Left ventricle myocardium superior (tissue), 1 donor: ENCODE data around the gene TAC3. TPM values are rescaled to one million over a fixed set of nuclear protein-coding genes. Genes with fewer than 3 reads are reported as not detected.
"Not testable (repeated sequence)": the region's sequence is repeated elsewhere in the genome, so short reads cannot be mapped to it uniquely, and the experiment has no call there.

Source experiments
- ATAC-seq: fragments of 200-7000 bp; cut with Tn5 transposase; one replicate; pipeline ENCODE4 v1.9.1; 2020; ENCODE audit warnings: mild to moderate bottlenecking, moderate library complexity
- DNase-seq: peaks from one replicate; pipeline ENCODE4 v3.0.0-alpha.2; 2020
- intact Hi-C: fragments of 100-400 bp; cut with micrococcal nuclease; formaldehyde crosslinking; loops from one replicate; pipeline ENCODE4 v1.11.0; 2022
- total RNA-seq: library from RNA; stranded (reverse); fragmentation: NEBNext Ultra II Directional; extraction: Animal tissue kit (Norgen Biotek cat#: 25700); gene quantifications from one replicate; pipeline ENCODE4 v1.2.1, GENCODE V29; 2021
- donor health status: DM: no; HTN: yes; CAD: no; lungs with severe emphysema.

TAC3 gene
- total RNA-seq, 1 donor from 2014 or later = not detected

DNA sequence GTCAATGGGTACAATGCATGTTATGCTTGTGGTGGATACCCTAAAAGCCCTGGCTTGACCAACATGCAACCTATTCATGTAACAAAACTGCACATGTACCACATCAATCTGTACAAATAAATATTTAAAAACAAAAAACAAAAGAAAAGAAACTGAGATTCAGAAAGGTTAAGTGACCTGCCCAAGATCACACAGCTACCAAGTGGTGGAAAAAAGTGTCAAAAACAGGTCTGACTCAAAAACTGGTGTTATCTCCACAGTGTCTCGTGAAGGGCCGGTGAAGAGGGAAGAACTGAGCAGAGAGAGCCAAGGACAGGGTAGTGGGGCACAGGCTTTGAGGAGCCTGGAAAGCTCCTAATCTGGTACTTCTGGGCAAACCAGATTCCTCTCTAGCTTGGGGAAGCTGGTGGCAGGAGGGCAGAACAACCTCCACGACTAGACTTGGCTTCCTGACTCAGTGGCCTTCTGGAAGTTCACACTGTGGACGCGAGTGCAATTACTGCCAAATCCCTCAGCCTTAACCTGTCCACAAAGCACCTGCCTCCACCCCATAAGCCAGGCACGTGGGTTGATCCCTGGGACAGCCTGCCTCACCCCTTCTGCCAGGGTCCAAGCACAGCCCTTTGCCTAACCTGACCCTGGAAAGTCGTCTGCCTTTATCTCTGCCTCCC lies 25.5 kb downstream of the TAC3 start:
- intact Hi-C loops = no loop called here
- no peak for ATAC-seq

DNA sequence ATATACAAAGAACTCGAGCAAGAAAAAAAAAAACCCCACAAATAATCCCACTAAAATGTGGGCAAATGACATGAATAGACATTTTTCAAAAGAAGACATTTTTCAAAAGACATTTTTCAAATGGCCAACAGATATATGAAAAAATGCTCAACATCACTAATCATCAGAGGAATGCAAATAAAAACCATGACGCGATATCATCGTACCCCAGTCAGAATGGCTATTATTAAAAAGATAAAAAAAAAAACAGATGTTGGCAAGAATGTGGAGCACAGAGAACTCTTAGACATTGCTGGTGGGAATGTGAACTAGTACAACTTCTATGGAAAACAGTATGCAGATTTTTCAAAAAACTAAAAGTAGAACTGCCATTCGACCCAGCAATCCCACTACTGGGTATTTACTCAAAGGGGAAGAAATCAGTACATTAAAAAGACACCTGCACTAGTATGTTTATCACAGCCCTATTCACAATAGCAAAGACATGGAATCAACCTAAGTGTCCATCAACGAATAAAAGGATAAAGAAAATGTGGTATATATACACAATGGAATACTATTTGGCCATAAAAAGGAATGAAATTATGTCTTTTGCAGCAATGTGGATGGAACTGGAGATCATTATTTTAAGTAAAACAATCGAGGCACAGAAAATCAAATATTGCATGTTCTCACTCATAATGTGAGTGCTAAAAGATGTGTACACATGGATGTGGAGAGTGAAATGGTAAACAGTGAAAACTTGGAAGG lies 26.3 kb downstream of the TAC3 start:
- ATAC-seq (no peak), DNase-seq (no peak)
- intact Hi-C loops = no loop called here

More for the DNA sequence above, 25.5 kb downstream of the TAC3 start:
- no peak for DNase-seq

DNA sequence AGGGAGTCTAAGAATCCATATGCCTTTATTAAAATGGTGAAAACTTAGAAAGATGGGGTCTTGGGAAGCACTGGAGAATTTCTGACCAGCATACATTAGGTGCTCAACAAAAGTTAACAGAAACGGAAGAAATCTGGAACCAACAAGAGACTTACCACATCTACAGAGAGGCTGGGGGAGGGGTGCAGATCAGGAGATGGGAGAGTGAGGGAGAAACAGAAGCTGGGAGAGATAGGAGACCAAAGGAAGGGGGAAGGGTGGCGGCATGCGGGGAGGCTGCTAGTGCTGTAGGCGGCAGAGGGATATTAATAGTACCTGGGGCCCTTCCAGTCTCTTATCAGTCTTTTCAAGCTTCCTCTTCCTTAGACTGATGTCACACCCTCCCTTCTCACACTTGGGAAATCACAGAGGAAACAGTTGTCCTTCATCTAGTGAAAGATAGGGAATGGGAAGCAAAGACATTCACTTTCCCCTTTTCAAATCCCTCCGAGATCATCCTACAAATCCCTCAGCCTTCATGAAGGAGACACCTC lies 28.1 kb downstream of the TAC3 start:
- ATAC-seq = peak; percentile 86
- intact Hi-C loops = no loop called here
- no peak for DNase-seq

DNA sequence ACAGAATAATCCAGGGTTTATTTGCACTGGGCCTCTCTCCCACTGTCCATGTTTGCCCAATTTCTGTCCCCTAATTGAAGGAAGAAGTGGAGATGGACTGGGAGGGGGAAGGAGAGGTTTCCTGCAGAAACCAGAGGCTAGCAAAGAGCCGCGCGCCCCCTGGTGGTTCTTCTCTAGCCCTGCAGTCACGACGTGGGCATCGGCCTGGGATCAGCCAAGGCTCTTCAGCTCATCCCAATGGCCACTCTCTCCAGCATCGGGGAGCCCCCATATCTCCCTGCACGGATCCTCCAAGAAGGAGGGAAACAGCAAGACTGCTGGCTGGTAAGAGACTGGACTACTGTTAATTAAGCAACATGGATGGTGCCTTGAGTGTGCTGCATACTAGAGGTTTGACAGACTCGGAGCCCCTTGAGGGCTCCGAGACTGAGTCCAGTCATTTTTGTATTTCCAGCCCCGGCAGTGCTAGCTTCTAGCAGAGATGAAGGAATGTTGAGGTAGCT lies 28.7 kb downstream of the TAC3 start:
- peak; percentile 86 for DNase-seq
- ATAC-seq = peak; percentile 90
- intact Hi-C loops = no loop called here

DNA sequence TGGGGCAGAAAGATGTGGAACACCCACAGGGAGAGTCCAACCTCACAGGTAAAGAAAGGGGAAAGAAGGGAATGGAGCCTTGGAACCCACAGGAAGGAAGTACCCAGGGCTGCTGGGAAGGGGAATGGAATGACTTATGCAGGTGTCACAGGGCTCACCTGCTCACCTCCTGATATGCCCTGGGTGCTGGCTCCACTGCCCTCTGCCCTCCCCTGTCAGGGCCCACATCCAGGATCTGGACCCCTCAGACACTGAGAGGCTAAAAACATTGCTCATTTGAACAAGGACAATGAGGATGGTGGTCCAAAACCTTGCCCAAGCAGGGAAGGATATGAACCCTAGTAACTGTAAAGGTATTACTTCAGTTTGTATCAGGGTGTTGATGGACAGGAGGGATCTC lies 29.3 kb downstream of the TAC3 start:
- ATAC-seq = no peak
- DNase-seq = no peak
- intact Hi-C loops = no loop called here

DNA sequence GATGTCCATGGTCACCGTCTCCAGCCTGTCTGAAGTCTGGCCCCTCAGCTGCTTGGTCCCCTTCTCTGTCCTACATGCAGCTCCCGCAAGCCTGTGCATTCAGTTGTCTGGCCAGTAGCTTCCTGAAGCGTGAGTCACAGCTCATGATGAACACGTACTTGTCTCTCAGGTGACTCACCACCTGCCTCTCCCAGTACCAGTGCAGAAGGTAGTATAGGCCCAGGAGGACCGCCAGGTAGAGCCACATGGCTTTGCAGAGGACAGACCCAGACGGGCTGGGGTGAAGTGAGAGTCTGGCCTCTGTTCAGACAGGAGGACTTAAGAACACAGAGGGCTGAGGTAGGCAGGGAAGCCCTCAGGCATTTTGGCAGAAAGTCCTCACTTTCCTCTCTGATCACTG lies 30.6 kb downstream of the TAC3 start:
- DNase-seq, ATAC-seq, intact Hi-C loops: not testable (repeated sequence)

DNA sequence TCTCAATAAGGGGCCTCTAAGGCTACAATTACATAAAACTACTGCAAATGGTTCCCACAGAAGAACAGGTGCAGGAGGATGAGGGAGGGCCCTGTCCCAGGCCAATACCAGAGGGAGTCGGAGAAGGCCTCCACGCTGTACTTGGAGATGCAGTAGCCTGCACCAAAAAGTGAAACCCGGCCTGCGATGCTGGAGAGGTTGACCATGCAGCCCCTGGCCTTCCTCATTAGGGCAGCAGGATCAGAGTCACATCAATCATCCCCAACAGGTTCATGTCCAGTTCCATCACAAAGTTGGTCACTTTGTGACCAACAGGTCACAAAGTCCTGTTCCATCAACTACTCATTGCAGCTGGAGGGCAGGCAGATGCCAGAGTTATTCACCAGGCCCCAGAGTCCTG lies 32.9 kb downstream of the TAC3 start:
- intact Hi-C loops = no loop called here
- ATAC-seq (no peak), DNase-seq (no peak)

DNA sequence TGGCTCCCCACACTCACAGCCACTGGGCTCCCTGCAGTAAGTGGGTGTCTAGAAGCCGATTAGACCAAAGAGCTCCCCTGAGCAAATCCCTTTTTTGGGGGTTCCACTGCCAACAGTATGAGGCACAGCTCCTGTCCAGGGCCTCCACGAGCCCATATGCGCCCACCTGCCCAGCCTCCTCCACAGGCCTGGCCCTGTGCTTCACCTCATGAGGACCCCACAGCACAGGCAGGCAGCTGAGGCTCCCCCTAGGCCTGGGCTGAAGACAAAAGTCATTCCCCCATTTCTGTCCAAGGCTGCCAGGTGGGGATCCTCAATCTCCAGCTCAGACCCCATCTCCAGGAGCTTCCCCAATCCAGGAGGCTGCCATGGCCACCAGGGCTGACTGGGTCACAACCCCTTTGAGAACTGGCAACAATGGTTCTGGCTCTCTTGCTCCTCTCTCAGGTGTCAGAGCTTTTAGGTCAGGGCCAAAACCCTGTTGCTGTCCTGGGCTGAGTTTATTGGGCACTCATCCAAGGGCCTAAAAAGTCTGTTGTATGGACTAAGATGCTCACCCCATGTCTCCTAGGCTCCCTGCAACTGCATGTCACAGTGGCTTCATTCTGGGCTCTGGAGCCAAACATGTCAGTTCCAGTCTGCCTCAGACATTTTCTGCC lies 33.6 kb downstream of the TAC3 start:
- ATAC-seq, intact Hi-C loops, DNase-seq: not testable (repeated sequence)

DNA sequence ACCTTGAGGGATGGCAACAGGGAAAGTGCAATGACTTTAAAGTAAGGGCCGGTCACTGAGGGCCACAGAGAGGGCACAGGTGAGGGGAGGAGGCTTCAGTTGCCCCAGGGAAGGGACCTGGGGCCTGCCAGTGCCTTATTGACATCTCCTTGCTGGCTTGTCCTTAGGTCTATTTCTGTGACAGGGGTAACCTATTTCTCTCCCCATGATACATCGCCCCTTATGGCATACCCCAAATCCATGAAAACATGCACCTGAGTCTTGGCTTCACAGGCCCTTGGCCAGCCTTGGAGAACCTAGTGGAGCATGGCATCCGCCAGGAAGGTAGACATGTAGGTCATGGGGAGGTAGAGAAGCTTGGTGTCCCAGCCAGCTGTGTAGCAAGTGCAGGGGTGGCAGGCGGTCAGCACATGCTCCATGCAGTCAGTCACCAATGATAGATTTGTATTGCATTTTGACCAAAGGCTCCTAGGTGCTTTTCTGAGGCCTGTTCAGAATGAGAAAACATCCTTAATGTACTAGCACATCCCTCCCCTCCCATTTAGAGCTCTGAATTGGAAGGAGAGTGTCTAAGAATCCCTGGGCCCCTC lies 35.3 kb downstream of the TAC3 start:
- intact Hi-C loops = no loop called here
- no peak for ATAC-seq
- no peak for DNase-seq

DNA sequence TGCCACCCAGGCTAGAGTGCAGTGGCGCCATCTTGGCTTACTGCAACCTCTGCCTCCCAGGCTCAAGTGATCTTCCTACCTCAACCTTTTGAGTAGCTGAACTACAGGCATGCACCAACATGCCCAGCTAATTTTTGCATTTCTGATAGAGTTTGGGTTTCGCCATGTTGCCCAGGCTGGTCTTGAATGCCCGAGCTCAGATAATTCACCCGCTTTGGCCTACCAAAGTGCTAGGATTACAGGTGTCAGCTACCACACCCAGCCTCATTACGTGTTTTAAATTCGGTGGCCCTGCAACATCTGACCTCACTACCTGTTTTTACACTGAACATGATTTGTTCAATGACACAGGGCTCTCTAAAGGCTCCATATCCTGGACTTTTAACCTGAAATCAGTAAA lies 36.1 kb downstream of the TAC3 start:
- no peak for DNase-seq
- no peak for ATAC-seq
- intact Hi-C loops = no loop called here

DNA sequence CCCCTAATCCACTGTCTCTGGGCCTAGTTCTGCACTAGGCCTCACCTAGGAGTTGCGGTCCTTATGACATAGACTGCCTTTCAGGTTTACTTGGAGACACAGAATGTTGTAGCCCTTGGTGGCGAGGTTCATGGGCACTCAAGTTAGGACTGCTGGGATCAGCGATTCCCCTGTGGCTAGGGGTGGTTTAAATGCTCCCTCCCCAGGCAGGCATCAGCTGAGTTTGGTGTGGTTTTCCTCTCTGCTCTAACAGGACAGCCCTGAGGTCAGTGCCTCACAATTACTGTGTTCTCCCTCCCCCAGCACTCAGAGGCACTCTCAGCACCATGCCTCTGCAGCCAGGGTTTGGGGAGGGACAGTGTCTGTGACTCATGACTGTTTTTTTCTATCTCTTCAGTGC lies 36.7 kb downstream of the TAC3 start:
- ATAC-seq = no peak

DNA sequence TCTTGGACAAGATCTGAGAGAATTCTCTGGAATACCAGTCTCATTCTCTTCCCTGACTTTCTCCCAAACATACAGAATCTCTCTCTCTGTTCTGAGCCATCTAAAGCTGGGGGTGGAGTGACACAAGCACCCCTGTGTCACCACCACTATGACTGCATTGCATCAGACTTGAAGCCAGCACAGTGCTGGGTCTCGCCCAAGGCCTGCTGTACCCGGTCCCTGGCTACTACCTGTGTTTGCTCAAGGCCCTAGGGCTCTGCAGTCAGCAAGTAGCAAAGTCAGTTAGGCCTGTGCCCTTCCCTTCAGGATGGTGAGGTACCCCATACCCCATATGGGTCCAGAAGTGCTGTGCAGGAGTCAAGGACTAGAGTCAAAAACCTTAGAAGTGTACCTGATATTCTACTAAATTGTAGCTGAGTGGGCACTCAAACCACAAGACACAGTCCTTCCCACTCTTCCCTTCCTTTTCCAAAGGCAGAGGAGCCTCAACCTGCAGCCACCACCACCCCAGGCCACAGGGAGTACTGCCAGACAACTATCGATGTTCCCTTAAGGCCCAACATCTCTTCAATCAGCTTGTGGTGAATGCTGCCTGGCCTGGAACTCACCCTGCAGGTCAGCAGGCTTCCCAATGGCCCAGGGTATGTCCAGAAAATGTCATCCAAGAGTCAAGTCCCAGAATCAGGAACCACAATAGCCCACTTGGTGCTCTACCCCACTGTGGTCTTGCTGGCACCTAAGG lies 37.8 kb downstream of the TAC3 start:
- intact Hi-C loops = no loop called here

More for the DNA sequence above, 36.7 kb downstream of the TAC3 start:
- intact Hi-C loops = no loop called here
- DNase-seq = no peak

DNA sequence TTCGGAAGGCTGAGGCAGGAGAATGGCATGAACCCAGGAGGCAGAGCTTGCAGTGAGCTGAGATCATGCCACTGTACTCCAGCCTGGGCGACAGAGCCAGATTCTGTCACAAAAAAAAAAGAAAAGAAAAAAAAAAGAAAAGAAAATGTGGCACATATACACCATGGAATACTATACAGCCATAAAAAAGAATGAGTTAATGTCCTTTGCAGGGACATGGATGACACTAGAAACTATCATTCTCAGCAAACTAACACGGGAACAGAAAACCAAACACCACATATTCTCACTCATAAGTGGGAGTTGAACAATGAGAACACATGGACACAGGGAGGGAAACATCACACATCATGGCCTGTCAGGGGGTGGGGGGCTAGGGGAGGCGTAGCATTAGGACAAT lies 39.0 kb downstream of the TAC3 start:
- intact Hi-C loops, ATAC-seq, DNase-seq: not testable (repeated sequence)

More for the DNA sequence above, 37.8 kb downstream of the TAC3 start:
- no peak for ATAC-seq
- no peak for DNase-seq

DNA sequence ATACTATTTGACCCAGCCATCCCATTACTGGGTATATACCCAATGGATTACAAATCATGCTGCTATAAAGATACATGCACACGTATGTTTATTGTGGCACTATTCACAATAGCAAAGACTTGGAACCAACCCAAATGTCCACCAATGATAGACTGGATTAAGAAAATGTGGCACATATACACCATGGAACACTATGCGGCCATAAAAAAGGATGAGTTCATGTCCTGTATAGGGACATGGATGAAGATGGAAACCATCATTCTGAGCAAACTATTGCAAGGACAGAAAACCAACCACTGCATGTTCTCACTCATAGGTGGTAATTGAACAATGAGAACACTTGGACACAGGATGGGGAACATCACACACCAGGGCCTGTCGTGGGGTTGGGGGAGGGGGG lies 42.1 kb downstream of the TAC3 start:
- DNase-seq, intact Hi-C loops, ATAC-seq: not testable (repeated sequence)

DNA sequence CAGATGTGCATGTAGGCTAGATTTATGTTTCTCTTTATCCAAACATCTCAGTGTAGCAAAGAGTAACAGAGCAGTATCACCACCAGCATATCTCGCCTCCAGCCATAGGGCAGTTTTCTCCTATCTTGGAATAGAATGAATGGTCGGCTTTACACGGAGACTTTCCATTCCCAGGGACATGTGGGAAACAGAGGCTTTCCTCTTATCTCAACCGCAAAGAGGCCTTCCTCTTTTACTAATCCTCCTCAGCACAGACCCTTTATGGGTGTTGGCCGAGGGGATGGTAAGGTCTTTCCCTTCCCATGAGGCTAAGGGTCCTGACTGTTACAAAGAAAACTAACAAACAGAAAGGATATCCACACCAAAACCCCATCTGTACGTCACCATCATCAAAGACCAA lies 47.4 kb downstream of the TAC3 start:
- ATAC-seq, intact Hi-C loops, DNase-seq: not testable (repeated sequence)

DNA sequence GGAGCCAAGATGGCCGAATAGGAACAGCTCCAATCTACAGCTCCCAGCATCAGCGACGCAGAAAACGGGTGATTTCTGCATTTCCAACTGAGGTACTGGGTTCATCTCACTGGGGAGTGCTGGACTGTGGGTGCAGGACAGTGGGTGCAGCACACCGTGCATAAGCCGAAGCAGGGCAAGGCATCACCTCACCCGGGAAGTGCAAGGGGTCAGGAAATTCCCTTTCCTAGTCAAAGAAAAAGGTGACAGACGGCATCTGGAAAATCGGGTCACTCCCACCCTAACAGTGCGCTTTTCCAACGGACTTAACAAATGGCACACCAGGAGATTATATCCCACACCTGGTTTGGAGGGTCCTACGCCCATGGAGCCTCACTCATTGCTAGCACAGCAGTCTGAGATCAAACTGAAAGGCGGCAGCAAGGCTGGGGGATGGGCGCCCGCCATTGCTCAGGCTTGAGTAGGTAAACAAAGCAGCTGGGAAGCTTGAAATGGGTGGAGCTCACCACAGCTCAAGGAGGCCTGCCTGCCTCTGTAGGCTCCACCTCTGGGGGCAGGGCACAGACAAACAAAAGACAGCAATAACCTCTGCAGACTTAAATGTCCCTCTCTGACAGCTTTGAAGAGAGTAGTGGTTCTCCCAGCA lies 50.2 kb downstream of the TAC3 start:
- ATAC-seq, intact Hi-C loops, DNase-seq: not testable (repeated sequence)

DNA sequence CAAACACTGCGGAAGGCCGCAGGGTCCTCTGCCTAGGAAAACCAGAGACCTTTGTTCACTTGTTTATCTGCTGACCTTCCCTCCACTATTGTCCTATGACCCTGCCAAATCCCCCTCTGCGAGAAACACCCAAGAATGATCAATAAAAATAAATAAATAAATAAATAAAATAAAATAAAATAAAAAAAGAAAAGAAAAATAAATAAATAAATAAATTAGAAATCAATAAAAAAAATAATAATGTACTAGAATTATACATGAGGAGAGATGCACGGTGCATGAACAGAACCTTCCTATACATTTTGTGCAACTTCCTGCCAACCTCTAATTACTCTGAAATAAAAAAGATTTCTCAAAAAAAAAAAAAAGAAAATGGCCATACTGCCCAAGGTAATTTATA lies 51.2 kb downstream of the TAC3 start:
- not testable (repeated sequence) for ATAC-seq

DNA sequence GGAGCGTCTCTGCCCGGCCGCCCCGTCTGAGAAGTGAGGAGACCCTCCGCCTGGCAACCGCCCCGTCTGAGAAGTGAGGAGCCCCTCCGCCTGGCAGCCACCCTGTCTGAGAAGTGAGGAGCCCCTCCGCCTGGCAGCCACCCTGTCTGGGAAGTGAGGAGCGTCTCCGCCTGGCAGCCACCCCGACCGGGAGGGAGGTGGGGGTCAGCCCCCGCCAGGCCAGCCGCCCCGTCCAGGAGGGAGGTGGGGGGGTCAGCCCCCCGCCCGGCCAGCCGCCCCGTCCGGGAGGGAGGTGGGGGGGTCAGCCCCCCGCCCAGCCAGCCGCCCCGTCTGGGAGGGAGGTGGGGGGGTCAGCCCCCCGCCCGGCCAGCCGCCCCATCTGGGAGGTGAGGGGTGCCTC lies 52.8 kb downstream of the TAC3 start:
- intact Hi-C loops, DNase-seq: not testable (repeated sequence)

More for the DNA sequence above, 51.2 kb downstream of the TAC3 start:
- intact Hi-C loops, DNase-seq: not testable (repeated sequence)

More for the DNA sequence above, 52.8 kb downstream of the TAC3 start:
- ATAC-seq = not testable (repeated sequence)
